Measurements from ENCODE around the gene POSTN.
"Not testable (repeated sequence)": the region's sequence is repeated elsewhere in the genome, so short reads cannot be mapped to it uniquely, and the experiment has no call there.

Gene POSTN

GRCh38 chr13:37561031-37561430, 37.5 kb downstream of the POSTN start:
- no peak overlapping the region for H3K4me3 ChIP-seq (ENCODE audit: low read depth in 1 of 2, low read length in 2 of 2)
- H3K36me3 ChIP-seq (ENCODE audit: control insufficient read depth in 1 of 2, insufficient read depth in 2 of 2, low read length in 2 of 2): no peaks in the 10 kb centered on the region
- no peaks in the 10 kb centered on the region for H3K27me3 ChIP-seq (ENCODE audit: control insufficient read depth in 1 of 2, insufficient read depth in 2 of 2, low read length in 2 of 2)
- no peaks in the 10 kb centered on the region for H3K4me1 ChIP-seq (ENCODE audit: control insufficient read depth in 1 of 2, insufficient read depth in 2 of 2, low read length in 2 of 2)
- no peak overlapping the region for H3K27ac ChIP-seq (ENCODE audit: low read depth, low read length)
- H3K9me3 ChIP-seq (ENCODE audit: control insufficient read depth in 1 of 2, low read length in 2 of 2): peaks cover 0 to 12% of the 10 kb centered on the region in 2 donors
- H3K9ac ChIP-seq (ENCODE audit: low read depth in 1 of 2, low read length in 2 of 2): no peak overlapping the region

GRCh38 chr13:37560526-37560925, 38.0 kb downstream of the POSTN start:
- Histone ChIP-seq H3K27ac (ENCODE audit: low read depth, low read length) (no peak overlapping the region), H3K36me3 (ENCODE audit: control insufficient read depth in 1 of 2, insufficient read depth in 2 of 2, low read length in 2 of 2) (no peaks in the 10 kb centered on the region), H3K4me1 (ENCODE audit: control insufficient read depth in 1 of 2, insufficient read depth in 2 of 2, low read length in 2 of 2) (no peaks in the 10 kb centered on the region), H3K9me3 (ENCODE audit: control insufficient read depth in 1 of 2, low read length in 2 of 2) (peaks cover 0 to 12% of the 10 kb centered on the region in 2 donors), H3K4me3 (ENCODE audit: low read depth in 1 of 2, low read length in 2 of 2) (no peak overlapping the region), H3K27me3 (ENCODE audit: control insufficient read depth in 1 of 2, insufficient read depth in 2 of 2, low read length in 2 of 2) (no peaks in the 10 kb centered on the region), H3K9ac (ENCODE audit: low read depth in 1 of 2, low read length in 2 of 2) (no peak overlapping the region)

GRCh38 chr13:37558766-37559165, 39.8 kb downstream of the POSTN start:
- H3K9ac ChIP-seq (ENCODE audit: low read depth in 1 of 2, low read length in 2 of 2); H3K36me3 ChIP-seq (ENCODE audit: control insufficient read depth in 1 of 2, insufficient read depth in 2 of 2, low read length in 2 of 2); H3K4me1 ChIP-seq (ENCODE audit: control insufficient read depth in 1 of 2, insufficient read depth in 2 of 2, low read length in 2 of 2); H3K27ac ChIP-seq (ENCODE audit: low read depth, low read length); H3K4me3 ChIP-seq (ENCODE audit: low read depth in 1 of 2, low read length in 2 of 2); H3K9me3 ChIP-seq (ENCODE audit: control insufficient read depth in 1 of 2, low read length in 2 of 2); H3K27me3 ChIP-seq (ENCODE audit: control insufficient read depth in 1 of 2, insufficient read depth in 2 of 2, low read length in 2 of 2): not testable (repeated sequence)

GRCh38 chr13:37546087-37546486, 52.5 kb downstream of the POSTN start:
- Histone ChIP-seq H3K27me3 (ENCODE audit: control insufficient read depth in 1 of 2, insufficient read depth in 2 of 2, low read length in 2 of 2) (no peaks in the 10 kb centered on the region), H3K9me3 (ENCODE audit: control insufficient read depth in 1 of 2, low read length in 2 of 2) (peaks cover 5 to 9% of the 10 kb centered on the region in 2 donors), H3K36me3 (ENCODE audit: control insufficient read depth in 1 of 2, insufficient read depth in 2 of 2, low read length in 2 of 2) (no peaks in the 10 kb centered on the region), H3K4me3 (ENCODE audit: low read depth in 1 of 2, low read length in 2 of 2) (no peak overlapping the region), H3K9ac (ENCODE audit: low read depth in 1 of 2, low read length in 2 of 2) (no peak overlapping the region), H3K4me1 (ENCODE audit: control insufficient read depth in 1 of 2, insufficient read depth in 2 of 2, low read length in 2 of 2) (no peaks in the 10 kb centered on the region), H3K27ac (ENCODE audit: low read depth, low read length) (no peak overlapping the region)

- Histone ChIP-seq H3K9me3 (ENCODE audit: control insufficient read depth in 1 of 2, low read length in 2 of 2) (peaks cover 5 to 9% of the 10 kb centered on the region in 2 donors), H3K9ac (ENCODE audit: low read depth in 1 of 2, low read length in 2 of 2) (no peak overlapping the region), H3K4me3 (ENCODE audit: low read depth in 1 of 2, low read length in 2 of 2) (no peak overlapping the region), H3K27ac (ENCODE audit: low read depth, low read length) (no peak overlapping the region), H3K36me3 (ENCODE audit: control insufficient read depth in 1 of 2, insufficient read depth in 2 of 2, low read length in 2 of 2) (no peaks in the 10 kb centered on the region), H3K4me1 (ENCODE audit: control insufficient read depth in 1 of 2, insufficient read depth in 2 of 2, low read length in 2 of 2) (no peaks in the 10 kb centered on the region), H3K27me3 (ENCODE audit: control insufficient read depth in 1 of 2, insufficient read depth in 2 of 2, low read length in 2 of 2) (no peaks in the 10 kb centered on the region)
Measured at GRCh38 chr13:37544995-37545394, 53.6 kb downstream of the POSTN start.

- no peak overlapping the region for H3K9ac ChIP-seq (ENCODE audit: low read depth in 1 of 2, low read length in 2 of 2)
- H3K27me3 ChIP-seq (ENCODE audit: control insufficient read depth in 1 of 2, insufficient read depth in 2 of 2, low read length in 2 of 2): no peaks in the 10 kb centered on the region
- no peaks in the 10 kb centered on the region for H3K4me1 ChIP-seq (ENCODE audit: control insufficient read depth in 1 of 2, insufficient read depth in 2 of 2, low read length in 2 of 2)
- H3K27ac ChIP-seq (ENCODE audit: low read depth, low read length): no peak overlapping the region
- H3K9me3 ChIP-seq (ENCODE audit: control insufficient read depth in 1 of 2, low read length in 2 of 2): peaks cover 0 to 1% of the 10 kb centered on the region in 2 donors
- no peaks in the 10 kb centered on the region for H3K36me3 ChIP-seq (ENCODE audit: control insufficient read depth in 1 of 2, insufficient read depth in 2 of 2, low read length in 2 of 2)
- H3K4me3 ChIP-seq (ENCODE audit: low read depth in 1 of 2, low read length in 2 of 2): no peak overlapping the region
Measured at GRCh38 chr13:37539976-37540605, 58.5 kb downstream of the POSTN start.

GRCh38 chr13:37539170-37539569, 59.4 kb downstream of the POSTN start:
- no peak overlapping the region for H3K4me3 ChIP-seq (ENCODE audit: low read depth in 1 of 2, low read length in 2 of 2)
- no peaks in the 10 kb centered on the region for H3K27me3 ChIP-seq (ENCODE audit: control insufficient read depth in 1 of 2, insufficient read depth in 2 of 2, low read length in 2 of 2)
- H3K9me3 ChIP-seq (ENCODE audit: control insufficient read depth in 1 of 2, low read length in 2 of 2): no peaks in the 10 kb centered on the region
- H3K4me1 ChIP-seq (ENCODE audit: control insufficient read depth in 1 of 2, insufficient read depth in 2 of 2, low read length in 2 of 2): no peaks in the 10 kb centered on the region
- no peak overlapping the region for H3K27ac ChIP-seq (ENCODE audit: low read depth, low read length)
- no peak overlapping the region for H3K9ac ChIP-seq (ENCODE audit: low read depth in 1 of 2, low read length in 2 of 2)
- H3K36me3 ChIP-seq (ENCODE audit: control insufficient read depth in 1 of 2, insufficient read depth in 2 of 2, low read length in 2 of 2): no peaks in the 10 kb centered on the region

- no peak overlapping the region for H3K4me3 ChIP-seq (ENCODE audit: low read depth in 1 of 2, low read length in 2 of 2)
- peaks cover 5 to 7% of the 10 kb centered on the region in 2 donors for H3K9me3 ChIP-seq (ENCODE audit: control insufficient read depth in 1 of 2, low read length in 2 of 2)
- no peaks in the 10 kb centered on the region for H3K4me1 ChIP-seq (ENCODE audit: control insufficient read depth in 1 of 2, insufficient read depth in 2 of 2, low read length in 2 of 2)
- H3K27me3 ChIP-seq (ENCODE audit: control insufficient read depth in 1 of 2, insufficient read depth in 2 of 2, low read length in 2 of 2): no peaks in the 10 kb centered on the region
- no peaks in the 10 kb centered on the region for H3K36me3 ChIP-seq (ENCODE audit: control insufficient read depth in 1 of 2, insufficient read depth in 2 of 2, low read length in 2 of 2)
- no peak overlapping the region for H3K27ac ChIP-seq (ENCODE audit: low read depth, low read length)
- no peak overlapping the region for H3K9ac ChIP-seq (ENCODE audit: low read depth in 1 of 2, low read length in 2 of 2)
Measured at GRCh38 chr13:37535501-37535900, 63.1 kb downstream of the POSTN start.

GRCh38 chr13:37534676-37535075, 63.9 kb downstream of the POSTN start:
- Histone ChIP-seq H3K27ac (ENCODE audit: low read depth, low read length) (no peak overlapping the region), H3K9ac (ENCODE audit: low read depth in 1 of 2, low read length in 2 of 2) (no peak overlapping the region), H3K4me3 (ENCODE audit: low read depth in 1 of 2, low read length in 2 of 2) (no peak overlapping the region), H3K9me3 (ENCODE audit: control insufficient read depth in 1 of 2, low read length in 2 of 2) (peaks cover 5 to 7% of the 10 kb centered on the region in 2 donors), H3K36me3 (ENCODE audit: control insufficient read depth in 1 of 2, insufficient read depth in 2 of 2, low read length in 2 of 2) (no peaks in the 10 kb centered on the region), H3K27me3 (ENCODE audit: control insufficient read depth in 1 of 2, insufficient read depth in 2 of 2, low read length in 2 of 2) (no peaks in the 10 kb centered on the region), H3K4me1 (ENCODE audit: control insufficient read depth in 1 of 2, insufficient read depth in 2 of 2, low read length in 2 of 2) (no peaks in the 10 kb centered on the region)

- Histone ChIP-seq H3K36me3 (ENCODE audit: control insufficient read depth in 1 of 2, insufficient read depth in 2 of 2, low read length in 2 of 2) (no peaks in the 10 kb centered on the region), H3K4me3 (ENCODE audit: low read depth in 1 of 2, low read length in 2 of 2) (no peak overlapping the region), H3K27me3 (ENCODE audit: control insufficient read depth in 1 of 2, insufficient read depth in 2 of 2, low read length in 2 of 2) (no peaks in the 10 kb centered on the region), H3K4me1 (ENCODE audit: control insufficient read depth in 1 of 2, insufficient read depth in 2 of 2, low read length in 2 of 2) (no peaks in the 10 kb centered on the region), H3K9me3 (ENCODE audit: control insufficient read depth in 1 of 2, low read length in 2 of 2) (peaks cover 5 to 7% of the 10 kb centered on the region in 2 donors), H3K9ac (ENCODE audit: low read depth in 1 of 2, low read length in 2 of 2) (no peak overlapping the region), H3K27ac (ENCODE audit: low read depth, low read length) (no peak overlapping the region)
Measured at GRCh38 chr13:37534181-37534580, 64.4 kb downstream of the POSTN start.

- H3K4me1 ChIP-seq (ENCODE audit: control insufficient read depth in 1 of 2, insufficient read depth in 2 of 2, low read length in 2 of 2): no peaks in the 10 kb centered on the region
- no peak overlapping the region for H3K4me3 ChIP-seq (ENCODE audit: low read depth in 1 of 2, low read length in 2 of 2)
- no peaks in the 10 kb centered on the region for H3K36me3 ChIP-seq (ENCODE audit: control insufficient read depth in 1 of 2, insufficient read depth in 2 of 2, low read length in 2 of 2)
- no peaks in the 10 kb centered on the region for H3K27me3 ChIP-seq (ENCODE audit: control insufficient read depth in 1 of 2, insufficient read depth in 2 of 2, low read length in 2 of 2)
- no peak overlapping the region for H3K27ac ChIP-seq (ENCODE audit: low read depth, low read length)
- no peak overlapping the region for H3K9ac ChIP-seq (ENCODE audit: low read depth in 1 of 2, low read length in 2 of 2)
- H3K9me3 ChIP-seq (ENCODE audit: control insufficient read depth in 1 of 2, low read length in 2 of 2): peaks cover 5 to 7% of the 10 kb centered on the region in 2 donors
Measured at GRCh38 chr13:37531049-37531448, 67.5 kb downstream of the POSTN start.

All from duodenal mucosa (tissue), 2 donors.